Tibial nerve (tissue), 4 donors: ENCODE measurements around the gene IL21R. TPM values are rescaled to one million over a fixed set of nuclear protein-coding genes. Genes with fewer than 3 reads are reported as not detected.

ENCODE experiments used
- DNase-seq, 2 donors: peaks; one replicate each; pipeline ENCODE4 v3.0.0-alpha.2; 2019; ENCODE audit warnings: low spot score in 2 of 2
- H3K27ac ChIP-seq, 4 donors: fragments of 200-600 bp; sonication (generic) in 3 of 4; one replicate each; pipeline ENCODE4 v1.5.1; 2017 to 2019; ENCODE audit warnings: mild to moderate bottlenecking in 1 of 4
- H3K27me3 ChIP-seq, 2 donors: fragments of 200-600 bp; sonication (generic) in 1 of 2; one replicate each; pipeline versions ENCODE4 v1.5.1 to v1.6.0; 2017 to 2019
- H3K36me3 ChIP-seq, 3 donors: fragments of 200-600 bp; sonication (generic); one replicate each; pipeline ENCODE4 v1.5.1; 2018 to 2019
- H3K4me1 ChIP-seq, 4 donors: fragments of 200-600 bp; sonication (generic) in 3 of 4; one replicate each; pipeline ENCODE4 v1.5.1; 2017 to 2019
- H3K4me3 ChIP-seq, 4 donors: fragments of 200-600 bp; sonication (generic) in 3 of 4; one replicate each; pipeline ENCODE4 v1.5.1; 2017 to 2019; ENCODE audit warnings: mild to moderate bottlenecking in 1 of 4, moderate library complexity in 1 of 4
- H3K9me3 ChIP-seq, 4 donors: fragments of 200-600 bp; sonication (generic) in 3 of 4; one replicate each; pipeline ENCODE4 v1.5.1; 2017 to 2019
- CTCF ChIP-seq, 5 experiments: fragments of 200-600 bp in 3 of 5; fragments of 450-650 bp in 2 of 5; sonication (generic) in 3 of 5; IDR thresholded peaks; one replicate each; pipeline ENCODE4 v1.5.1; 2016 to 2019; ENCODE audit warnings: antibody characterized with exemption in 5 of 5, mild to moderate bottlenecking in 3 of 5, moderate library complexity in 2 of 5
- EP300 ChIP-seq, 2 donors: sonication (generic); formaldehyde crosslinking; IDR thresholded peaks; one replicate each; pipeline ENCODE4 v1.6.1; 2017; ENCODE audit warnings: antibody characterized with exemption in 2 of 2, mild to moderate bottlenecking in 1 of 2
- POLR2A ChIP-seq, 2 donors: fragments of 450-650 bp; IDR thresholded peaks; one replicate each; pipeline ENCODE4 v1.6.1; 2017; ENCODE audit warnings: antibody characterized with exemption in 2 of 2, mild to moderate bottlenecking in 2 of 2, moderate library complexity in 2 of 2
- WGBS, 2 donors: methylation state at CpG; one replicate each; pipeline ENCODE4 v1.1.5; 2018; 5-methylcytosine and 5-hydroxymethylcytosine counted together
- total RNA-seq, 4 donors: library from RNA; depleted of rRNA; stranded (reverse); fragments of >200 nt; gene quantifications; one replicate each; pipeline ENCODE4 v1.1.0, GENCODE V29; 2016

The IL21R gene
- total RNA-seq, 4 donors from 2014 or later: 0.21 to 1.2 TPM; not detected in 2

GRCh38 chr16:27368358-27368722 is 33.6 kb upstream of the IL21R start:
- H3K4me1 ChIP-seq: peaks cover 0 to 15% (median 8%) of the 10 kb centered on the region in 4 donors
- no peak overlapping the region for H3K27ac ChIP-seq
- H3K27me3 ChIP-seq: no peaks in the 10 kb centered on the region
- H3K36me3 ChIP-seq: peaks cover 0 to 2% (median 0%) of the 10 kb centered on the region in 3 donors
- H3K4me3 ChIP-seq: no peak overlapping the region
- TF ChIP-seq EP300 (IDR thresholded peaks at IDR 0.05) (no peak), CTCF (IDR thresholded peaks at IDR 0.05) (no peak), POLR2A (IDR thresholded peaks at IDR 0.05) (no peak)
- 57 to 58% methylated on average over 9 of the region's 9 CpGs for WGBS, 2 donors
- peaks cover 0 to 8% (median 0%) of the 10 kb centered on the region in 4 donors for H3K9me3 ChIP-seq
- DNase-seq: no peak

GRCh38 chr16:27369806-27370205 is 32.2 kb upstream of the IL21R start:
- H3K27me3 ChIP-seq: no peaks in the 10 kb centered on the region
- peaks cover 0 to 18% (median 8%) of the 10 kb centered on the region in 4 donors for H3K4me1 ChIP-seq
- H3K9me3 ChIP-seq: peaks cover 0 to 8% (median 0%) of the 10 kb centered on the region in 4 donors
- H3K4me3 ChIP-seq: no peak overlapping the region
- no peaks in the 10 kb centered on the region for H3K36me3 ChIP-seq
- no peak overlapping the region for H3K27ac ChIP-seq
- DNase-seq: no peak
- no peak for TF ChIP-seq CTCF (IDR thresholded peaks at IDR 0.05)
- no peak for TF ChIP-seq EP300 (IDR thresholded peaks at IDR 0.05)
- no peak for TF ChIP-seq POLR2A (IDR thresholded peaks at IDR 0.05)
- WGBS, 2 donors: 64 to 73% methylated on average over 3 of the region's 3 CpGs

- H3K4me3 ChIP-seq: no peak overlapping the region
- no peaks in the 10 kb centered on the region for H3K27me3 ChIP-seq
- H3K9me3 ChIP-seq: peaks cover 0 to 8% (median 0%) of the 10 kb centered on the region in 4 donors
- TF ChIP-seq CTCF (IDR thresholded peaks at IDR 0.05) (no peak), EP300 (IDR thresholded peaks at IDR 0.05) (no peak), POLR2A (IDR thresholded peaks at IDR 0.05) (no peak)
- no peaks in the 10 kb centered on the region for H3K36me3 ChIP-seq
- no peak for DNase-seq
- H3K27ac ChIP-seq: no peak overlapping the region
- peaks cover 0 to 22% (median 8%) of the 10 kb centered on the region in 4 donors for H3K4me1 ChIP-seq
These were observed 31.7 kb upstream of the IL21R start for GRCh38 chr16:27370318-27370717.

- Histone ChIP-seq H3K9me3 (peaks cover 0 to 8% (median 0%) of the 10 kb centered on the region in 4 donors), H3K4me3 (no peak overlapping the region), H3K36me3 (no peaks in the 10 kb centered on the region), H3K27me3 (no peaks in the 10 kb centered on the region), H3K27ac (no peak overlapping the region), H3K4me1 (peaks cover 0 to 8% (median 0%) of the 10 kb centered on the region in 4 donors)
- TF ChIP-seq POLR2A (IDR thresholded peaks at IDR 0.05) (no peak), CTCF (IDR thresholded peaks at IDR 0.05) (no peak), EP300 (IDR thresholded peaks at IDR 0.05) (no peak)
- WGBS, 2 donors: 90 to 95% methylated on average over 3 of the region's 3 CpGs
- no peak for DNase-seq
These were observed 28.7 kb upstream of the IL21R start for GRCh38 chr16:27373312-27373711.

GRCh38 chr16:27374221-27374803 is 27.7 kb upstream of the IL21R start:
- no peak for DNase-seq
- WGBS, 2 donors: 69 to 74% methylated on average over 8 of the region's 8 CpGs
- H3K27me3 ChIP-seq: no peaks in the 10 kb centered on the region
- no peaks in the 10 kb centered on the region for H3K36me3 ChIP-seq
- H3K9me3 ChIP-seq: peaks cover 0 to 8% (median 0%) of the 10 kb centered on the region in 4 donors
- TF ChIP-seq CTCF (IDR thresholded peaks at IDR 0.05) (no peak), POLR2A (IDR thresholded peaks at IDR 0.05) (no peak), EP300 (IDR thresholded peaks at IDR 0.05) (no peak)
- H3K4me3 ChIP-seq: no peak overlapping the region
- peak overlapping the region in 1 of 4 donors; percentile 3 for H3K27ac ChIP-seq
- peaks cover 0 to 7% (median 0%) of the 10 kb centered on the region in 4 donors for H3K4me1 ChIP-seq
